ENCODE results near the gene DEK.

- TF ChIP-seq POLR2A (IDR thresholded peaks at IDR 0.05; ENCODE audit: low read length): no peak
- TF ChIP-seq CEBPB (IDR thresholded peaks at IDR 0.05): no peak
- TF ChIP-seq RAD21 (conservative IDR thresholded peaks at IDR 0.05 in 1 of 2, IDR thresholded peaks at IDR 0.05 in 1 of 2): no peak
- TF ChIP-seq HMGXB4 (CRISPR knock-in tag; IDR thresholded peaks at IDR 0.05; ENCODE audit: borderline replicate concordance): no peak
- TF ChIP-seq ZSCAN20 (CRISPR knock-in tag; IDR thresholded peaks at IDR 0.05): no peak
- no peak for TF ChIP-seq NPAS2 (CRISPR knock-in tag; IDR thresholded peaks at IDR 0.05; ENCODE audit: borderline replicate concordance)
- no peak for TF ChIP-seq MYC (IDR thresholded peaks at IDR 0.05; ENCODE audit: borderline replicate concordance, low read length)
These were observed 52.1 kb downstream of the DEK start for GRCh38 chr6:18212231-18212630.

All from A549 (cell line).